ENCODE results near the gene CMTM3. TPM values are rescaled to one million over a fixed set of nuclear protein-coding genes. Genes with fewer than 3 reads are reported as not detected.
"Not testable (repeated sequence)": the region's sequence is repeated elsewhere in the genome, so short reads cannot be mapped to it uniquely, and the experiment has no call there.

The CMTM3 gene
- total RNA-seq, 1 experiment from 2014 or later, result 12.8 TPM

- ChIA-PET POLR2A (no interaction called here), RAD21 (ENCODE audit: low non-redundant PET in 1 of 2, low total read pairs in 2 of 2, uncharacterized antibody in 2 of 2, unreplicated experiment in 2 of 2) (no interaction called here), CTCF (no interaction called here)
- H3K36me3 ChIP-seq (ENCODE audit: control insufficient read depth in 1 of 2, insufficient read depth in 2 of 2, low read length in 2 of 2), result peaks cover 0 to 4% of the 10 kb centered on the region in 2 experiments; a peak in 1 of 4 replicates
- intact Hi-C loops (cut with micrococcal nuclease), result no loop called here
- no peak overlapping the region for H3K4me3 ChIP-seq (replicated peaks in 1 of 2; ENCODE audit: low read depth in 1 of 2, low read length in 2 of 2)
- no peak for ATAC-seq
- H3K4me2 ChIP-seq (ENCODE audit: low read length), result no peak overlapping the region
- no peaks in the 10 kb centered on the region for H3K9me2 ChIP-seq (ENCODE audit: insufficient read depth)
- no peak for DNase-seq (ENCODE audit: low read depth, low spot score)
- no peaks in the 10 kb centered on the region for H3K27me3 ChIP-seq (ENCODE audit: insufficient read depth, low read length)
- no peaks in the 10 kb centered on the region for H4K20me1 ChIP-seq (ENCODE audit: insufficient read depth)
- H3K9me3 ChIP-seq (ENCODE audit: control insufficient read depth in 1 of 2, insufficient read depth in 1 of 2, low read depth in 1 of 2, low read length in 2 of 2), result no peaks in the 10 kb centered on the region
- peaks cover 8 to 17% of the 10 kb centered on the region in 2 experiments for H3K4me1 ChIP-seq (ENCODE audit: control insufficient read depth in 1 of 2, insufficient read depth in 2 of 2, low read length in 2 of 2)
- no peak overlapping the region for H2AFZ ChIP-seq (ENCODE audit: low read depth, low read length, poor library complexity, severe bottlenecking)
- H3K79me2 ChIP-seq (ENCODE audit: insufficient read depth, low read length), result no peaks in the 10 kb centered on the region
- H3K9ac ChIP-seq (ENCODE audit: low read length), result no peak overlapping the region
- TF ChIP-seq MAX (IDR thresholded peaks at IDR 0.05), result no peak
- no peak for TF ChIP-seq JUND (IDR thresholded peaks at IDR 0.05)
- no peak for TF ChIP-seq POLR2AphosphoS5 (IDR thresholded peaks at IDR 0.05; ENCODE audit: low read depth, low read length)
- no peak for TF ChIP-seq ZFX (IDR thresholded peaks at IDR 0.05)
- no peak for TF ChIP-seq ZNF274 (IDR thresholded peaks at IDR 0.05; ENCODE audit: low read depth, low read length)
- no peak for TF ChIP-seq POLR2A (IDR thresholded peaks at IDR 0.05; ENCODE audit: borderline replicate concordance, extremely low read depth, insufficient read depth, insufficient read length)
- TF ChIP-seq ELF1 (IDR thresholded peaks at IDR 0.05; ENCODE audit: borderline replicate concordance, low read depth), result no peak
- H3K27ac ChIP-seq (ENCODE audit: low read depth, low read length), result no peak overlapping the region
- no TSS peak for BruUV-seq (replicated peaks)
Observed at GRCh38 chr16:66623755-66624154, 19.3 kb downstream of the CMTM3 start.

GRCh38 chr16:66627611-66628378, 23.3 kb downstream of the CMTM3 start:
- ATAC-seq; BruUV-seq (replicated peaks); H3K4me1 ChIP-seq (ENCODE audit: control insufficient read depth in 1 of 2, insufficient read depth in 2 of 2, low read length in 2 of 2): not testable (repeated sequence)

More at GRCh38 chr16:66627611-66628378, 23.3 kb downstream of the CMTM3 start:
- H3K27ac ChIP-seq (ENCODE audit: low read depth, low read length); H3K79me2 ChIP-seq (ENCODE audit: insufficient read depth, low read length); H3K36me3 ChIP-seq (ENCODE audit: control insufficient read depth in 1 of 2, insufficient read depth in 2 of 2, low read length in 2 of 2); RAD21 ChIA-PET (ENCODE audit: low non-redundant PET in 1 of 2, low total read pairs in 2 of 2, uncharacterized antibody in 2 of 2, unreplicated experiment in 2 of 2); H3K9me2 ChIP-seq (ENCODE audit: insufficient read depth); POLR2A ChIA-PET; CTCF ChIA-PET; H3K9ac ChIP-seq (ENCODE audit: low read length); H3K4me2 ChIP-seq (ENCODE audit: low read length); H3K9me3 ChIP-seq (ENCODE audit: control insufficient read depth in 1 of 2, insufficient read depth in 1 of 2, low read depth in 1 of 2, low read length in 2 of 2); DNase-seq (ENCODE audit: low read depth, low spot score); H3K27me3 ChIP-seq (ENCODE audit: insufficient read depth, low read length); intact Hi-C loops (cut with micrococcal nuclease); H2AFZ ChIP-seq (ENCODE audit: low read depth, low read length, poor library complexity, severe bottlenecking); H3K4me3 ChIP-seq (replicated peaks in 1 of 2; ENCODE audit: low read depth in 1 of 2, low read length in 2 of 2); H4K20me1 ChIP-seq (ENCODE audit: insufficient read depth): not testable (repeated sequence)

Data from HCT116 (cell line).